Lower leg skin (tissue), 3 donors: ENCODE results near the gene FBN1.

Experiments
- CTCF ChIP-seq, 3 donors: fragments of 450-650 bp; IDR thresholded peaks; one replicate each; pipeline ENCODE4 v1.5.1; 2016; ENCODE audit warnings: antibody characterized with exemption in 3 of 3, mild to moderate bottlenecking in 3 of 3, moderate library complexity in 2 of 3
- POLR2A ChIP-seq, 2 donors: fragments of 450-650 bp; IDR thresholded peaks; one replicate each; pipeline ENCODE4 v1.6.1; 2016 to 2017; ENCODE audit warnings: antibody characterized with exemption in 2 of 2, mild to moderate bottlenecking in 1 of 2, moderate library complexity in 1 of 2

GRCh38 chr15:48638963-48639362, 6.5 kb downstream of the FBN1 start:
- TF ChIP-seq CTCF (IDR thresholded peaks at IDR 0.05) (no peak), POLR2A (IDR thresholded peaks at IDR 0.05) (no peak)
